Stimulated activated CD4-positive, alpha-beta T cell treated with anti-CD3 and anti-CD28 coated beads, Interleukin-2, amount 100 ng/mL, for 48 hours (primary cell): ENCODE data around the gene HECW1.
"Not testable (repeated sequence)": the region's sequence is repeated elsewhere in the genome, so short reads cannot be mapped to it uniquely, and the experiment has no call there.

Source experiments
- DNase-seq, 2 donors: peaks; one replicate each; pipeline ENCODE4 v3.0.0-alpha.2; 2020

The HECW1 gene

GRCh38 chr7:43112941-43113621 is 634 bp downstream of the HECW1 start:
- DNase-seq, result no peak

GRCh38 chr7:43113622-43114457 is 1.4 kb downstream of the HECW1 start:
- DNase-seq, result no peak

- no peak for DNase-seq
Measured at GRCh38 chr7:43114458-43114780, 2.0 kb downstream of the HECW1 start.

GRCh38 chr7:43116451-43116850 is 4.0 kb downstream of the HECW1 start:
- no peak for DNase-seq

GRCh38 chr7:43117095-43117494 is 4.6 kb downstream of the HECW1 start:
- no peak for DNase-seq

- DNase-seq, result no peak
Measured at GRCh38 chr7:43117861-43118260, 5.4 kb downstream of the HECW1 start.

GRCh38 chr7:43118313-43118712 is 5.9 kb downstream of the HECW1 start:
- no peak for DNase-seq

GRCh38 chr7:43119371-43120075 is 7.1 kb downstream of the HECW1 start:
- no peak for DNase-seq

GRCh38 chr7:43121973-43122372 is 9.5 kb downstream of the HECW1 start:
- no peak for DNase-seq

GRCh38 chr7:43123457-43123856 is 11.0 kb downstream of the HECW1 start:
- no peak for DNase-seq

GRCh38 chr7:43124388-43124787 is 11.9 kb downstream of the HECW1 start:
- no peak for DNase-seq

GRCh38 chr7:43130347-43130746 is 17.9 kb downstream of the HECW1 start:
- DNase-seq, result no peak

GRCh38 chr7:43135129-43135528 is 22.7 kb downstream of the HECW1 start:
- DNase-seq, result no peak

GRCh38 chr7:43136064-43136463 is 23.6 kb downstream of the HECW1 start:
- DNase-seq, result no peak

GRCh38 chr7:43137121-43137744 is 24.8 kb downstream of the HECW1 start:
- not testable (repeated sequence) for DNase-seq

- DNase-seq, result no peak
Measured at GRCh38 chr7:43137811-43138210, 25.4 kb downstream of the HECW1 start.

- DNase-seq, result no peak
Measured at GRCh38 chr7:43138710-43139109, 26.3 kb downstream of the HECW1 start.

- no peak for DNase-seq
Measured at GRCh38 chr7:43139137-43139536, 26.7 kb downstream of the HECW1 start.

GRCh38 chr7:43140186-43140585 is 27.7 kb downstream of the HECW1 start:
- DNase-seq, result no peak

GRCh38 chr7:43141091-43141490 is 28.6 kb downstream of the HECW1 start:
- no peak for DNase-seq

GRCh38 chr7:43142703-43143102 is 30.3 kb downstream of the HECW1 start:
- DNase-seq, result no peak

GRCh38 chr7:43143918-43144589 is 31.6 kb downstream of the HECW1 start:
- no peak for DNase-seq
